HCT116 (cell line): ENCODE data around the gene NUP42. TPM values are rescaled to one million over a fixed set of nuclear protein-coding genes. Genes with fewer than 3 reads are reported as not detected.
A peak's percentile ranks its signal among the peaks of the same experiment; 100 is the strongest.

ENCODE experiments used
- ATAC-seq: fragments of 200-7000 bp; cut with Tn5 transposase; 2 replicates; pipeline ENCODE4 v1.9.1; 2020; ENCODE audit warnings: mild to moderate bottlenecking, moderate library complexity
- BruUV-seq: library from RNA; stranded (reverse); fragments of 400-500 nt; replicated peaks from 2 replicates; lab custom pipeline; 2021; lab: Mats Ljungman, UMichigan
- CTCF ChIA-PET: fragments of 300-600 bp; sonication (Branson Sonifier 250); formaldehyde crosslinking; loops from one replicate; lab custom pipeline; 2021; ENCODE audit warnings: antibody characterized with exemption; lab: Charles Lee
- POLR2A ChIA-PET: fragments of 300-600, 350-600 bp; sonication (Branson Sonifier 250); formaldehyde crosslinking; loops from one replicate; lab custom pipeline; 2021; ENCODE audit warnings: antibody characterized with exemption; lab: Charles Lee
- RAD21 ChIA-PET, 2 experiments: fragments of 300-600 bp; sonication (Branson Sonifier 250); formaldehyde crosslinking; loops; one replicate each; lab custom pipeline; 2023; ENCODE audit warnings: low total read pairs in 2 of 2; ENCODE audit not compliant: uncharacterized antibody in 2 of 2, unreplicated experiment in 2 of 2, low non-redundant PET in 1 of 2; lab: Charles Lee
- DNase-seq: peaks from one replicate; pipeline ENCODE4 v3.0.0-alpha.2; 2010; ENCODE audit warnings: low read depth, low spot score
- H2AFZ ChIP-seq: fragments of 200-600 bp; shearing (Covaris generic), sonication (generic); 2 replicates; pipeline ENCODE4 v1.6.1; 2017; ENCODE audit warnings: low read depth, mixed run types, mixed read lengths, antibody characterized with exemption, low read length; ENCODE audit not compliant: poor library complexity, severe bottlenecking
- H3K27ac ChIP-seq: 2 replicates; pipeline ENCODE4 v1.5.1; 2012; ENCODE audit warnings: low read depth, low read length
- H3K27me3 ChIP-seq: fragments of 200-600 bp; sonication (generic); 2 replicates; pipeline ENCODE4 v1.6.1; 2016; ENCODE audit warnings: mixed run types, low read length, mixed read lengths; ENCODE audit not compliant: insufficient read depth
- H3K36me3 ChIP-seq, 2 experiments: fragments of 200-500 bp in 1 of 2; fragments of 200-600 bp in 1 of 2; sonication (Bioruptor generic) in 1 of 2; sonication (generic) in 1 of 2; 2 replicates each; pipeline versions ENCODE4 v1.5.1 to v1.6.1; 2014 to 2016; ENCODE audit warnings: low read length in 2 of 2, inconsistent platforms in 1 of 2, mixed read lengths in 1 of 2, mixed run types in 1 of 2; ENCODE audit not compliant: insufficient read depth in 2 of 2, control insufficient read depth in 1 of 2
- H3K4me1 ChIP-seq, 2 experiments: fragments of 200-600 bp in 1 of 2; sonication (generic) in 1 of 2; 2 replicates each; pipeline versions ENCODE4 v1.5.1 to v1.6.1; 2012 to 2017; ENCODE audit warnings: low read length in 2 of 2, inconsistent platforms in 1 of 2, mild to moderate bottlenecking in 1 of 2, mixed read lengths in 1 of 2, mixed run types in 1 of 2, moderate library complexity in 1 of 2; ENCODE audit not compliant: insufficient read depth in 2 of 2, control insufficient read depth in 1 of 2
- H3K4me2 ChIP-seq: fragments of 200-600 bp; sonication (generic); 2 replicates; pipeline ENCODE4 v1.6.1; 2017; ENCODE audit warnings: mixed run types, low read length, mixed read lengths
- H3K4me3 ChIP-seq, 2 experiments: fragments of 200-600 bp in 1 of 2; sonication (generic) in 1 of 2; replicated peaks in 1 of 2; 2 replicates each; pipeline ENCODE4 v1.5.1; 2011 to 2016; ENCODE audit warnings: low read length in 2 of 2, control low read depth in 1 of 2, low read depth in 1 of 2, mild to moderate bottlenecking in 1 of 2, mixed read lengths in 1 of 2, mixed run types in 1 of 2
- H3K79me2 ChIP-seq: fragments of 200-600 bp; sonication (generic); 2 replicates; pipeline ENCODE4 v1.6.1; 2017; ENCODE audit warnings: mild to moderate bottlenecking, mixed run types, low read length, moderate library complexity, mixed read lengths; ENCODE audit not compliant: insufficient read depth
- H3K9ac ChIP-seq: fragments of 200-600 bp; sonication (generic); 2 replicates; pipeline ENCODE4 v1.6.1; 2016; ENCODE audit warnings: low read length, mixed read lengths
- H3K9me2 ChIP-seq: fragments of 200-600 bp; sonication (generic), shearing (Covaris generic); 2 replicates; pipeline ENCODE4 v1.6.1; 2017; ENCODE audit warnings: mixed run types, mild to moderate bottlenecking, moderate library complexity; ENCODE audit not compliant: insufficient read depth
- H3K9me3 ChIP-seq, 2 experiments: fragments of 200-500 bp in 1 of 2; fragments of 200-600 bp in 1 of 2; sonication (Bioruptor generic) in 1 of 2; sonication (generic) in 1 of 2; 2 replicates each; pipeline ENCODE4 v1.6.1; 2014 to 2017; ENCODE audit warnings: low read length in 2 of 2, mixed read lengths in 2 of 2, inconsistent platforms in 1 of 2, low read depth in 1 of 2, mild to moderate bottlenecking in 1 of 2, mixed run types in 1 of 2, moderate library complexity in 1 of 2; ENCODE audit not compliant: control insufficient read depth in 1 of 2, insufficient read depth in 1 of 2
- H4K20me1 ChIP-seq: fragments of 200-600 bp; sonication (generic), shearing (Covaris generic); 2 replicates; pipeline ENCODE4 v1.6.1; 2017; ENCODE audit warnings: mixed run types, mild to moderate bottlenecking, moderate library complexity; ENCODE audit not compliant: insufficient read depth
- CEBPB ChIP-seq: IDR thresholded peaks from 2 replicates; pipeline ENCODE4 v1.6.1; 2012; ENCODE audit warnings: low read depth
- ELF1 ChIP-seq: IDR thresholded peaks from 2 replicates; pipeline ENCODE4 v1.6.1; 2012; ENCODE audit warnings: low read depth, borderline replicate concordance
- EZH2 ChIP-seq: fragments of 200-600 bp; sonication (generic); IDR thresholded peaks from 2 replicates; pipeline ENCODE4 v1.6.1; 2017; ENCODE audit warnings: antibody characterized with exemption, mixed run types
- EZH2phosphoT487 ChIP-seq: fragments of 200-600 bp; IDR thresholded peaks from 2 replicates; pipeline ENCODE4 v1.6.1; 2018; ENCODE audit warnings: antibody characterized with exemption, borderline replicate concordance
- SP1 ChIP-seq: IDR thresholded peaks from 2 replicates; pipeline ENCODE4 v1.6.1; 2012; ENCODE audit warnings: low read depth
- SRF ChIP-seq: IDR thresholded peaks from 2 replicates; pipeline ENCODE4 v1.6.1; 2012; ENCODE audit warnings: low read depth
- TCF7L2 ChIP-seq: IDR thresholded peaks from 2 replicates; pipeline ENCODE4 v1.7.0; 2011; ENCODE audit warnings: borderline replicate concordance, inconsistent platforms; ENCODE audit not compliant: insufficient read depth, insufficient read length; ENCODE audit errors: extremely low read depth
- intact Hi-C: fragments of 100-400 bp; cut with micrococcal nuclease; formaldehyde crosslinking; loops from 2 replicates; pipeline ENCODE4 v1.10.0; 2022
- total RNA-seq: library from RNA; stranded (reverse); gene quantifications from one replicate; pipeline ENCODE4 v1.2.1, GENCODE V29; 2021; ENCODE audit not compliant: unreplicated experiment
- TF ChIP-seq, protein P1 (sequence below): IDR thresholded peaks from 2 replicates; pipeline ENCODE4 v1.6.1; 2011; ENCODE audit warnings: mild to moderate bottlenecking, low read length, moderate library complexity; ENCODE audit not compliant: insufficient replicate concordance; ENCODE audit errors: extremely low read depth

The NUP42 gene
- total RNA-seq, 1 experiment from 2014 or later, result 36.5 TPM

DNA sequence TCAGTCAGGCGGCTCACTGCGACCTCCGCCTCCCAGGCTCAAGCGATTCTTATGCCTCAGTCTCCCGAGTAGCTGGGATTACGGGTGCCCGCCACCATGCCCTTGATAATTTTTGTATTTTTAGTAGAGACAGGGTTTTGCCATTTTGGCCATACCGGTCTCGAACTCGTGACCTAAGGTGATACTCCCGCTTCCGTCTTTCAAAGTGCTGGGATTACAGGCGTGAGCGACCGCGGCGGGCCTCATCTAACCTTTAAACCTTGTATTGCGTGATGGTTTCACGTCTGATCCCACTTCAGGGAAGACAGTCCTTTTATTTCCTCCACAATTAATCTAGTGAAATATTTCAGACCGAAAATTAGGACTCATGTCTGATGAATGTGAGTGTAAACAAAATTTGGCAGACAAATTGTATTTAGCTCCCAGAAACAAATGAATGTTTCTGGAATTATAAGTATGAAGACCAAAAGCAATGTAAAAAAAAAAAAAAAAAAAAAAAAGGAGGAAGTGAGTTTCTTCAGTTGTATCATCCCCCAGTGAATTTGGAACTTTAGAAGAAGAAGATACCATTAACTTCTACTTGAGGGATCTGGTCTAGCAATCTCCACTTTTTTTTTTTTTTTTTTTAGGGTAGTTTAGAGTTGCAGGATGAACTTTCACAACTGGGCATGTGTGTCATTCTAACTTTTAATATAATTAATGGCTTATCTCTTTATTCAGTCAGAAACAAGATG lies 1.6 kb downstream of the NUP42 start:
- CTCF ChIA-PET, result interaction anchor here (1.7 to 2.2 kb wide), 2 partner anchors 90 to 97 kb away, joined by 10 to 12 read pairs; no protein-coding TSS in a partner anchor
- DNase-seq, result no peak
- BruUV-seq, result no TSS peak
- intact Hi-C loops, result loop anchor here (5.0 kb wide), 1 partner anchor 76 kb away; the partner anchor contains the start of gene KLHL7
- RAD21 ChIA-PET, result no interaction called here
- Histone ChIP-seq H3K4me1 (peaks cover 5 to 14% of the 10 kb centered on the region in 2 experiments; a peak in 3 of 4 replicates), H3K9ac (peak overlapping the region; percentile 90), H3K79me2 (peaks cover 65% of the 10 kb centered on the region), H3K27ac (no peak overlapping the region), H3K36me3 (peaks cover 22 to 27% of the 10 kb centered on the region in 2 experiments; a peak in 3 of 4 replicates), H3K4me2 (peak overlapping the region; percentile 68), H3K4me3 (peak overlapping the region; percentile 89 to 92), H3K9me3 (no peaks in the 10 kb centered on the region), H4K20me1 (no peaks in the 10 kb centered on the region), H2AFZ (no peak overlapping the region), H3K9me2 (no peaks in the 10 kb centered on the region), H3K27me3 (no peaks in the 10 kb centered on the region)
- TF ChIP-seq EZH2 (no peak), SRF (no peak), TCF7L2 (no peak), SP1 (no peak), CEBPB (no peak), EZH2phosphoT487 (no peak), ELF1 (no peak)
- TF ChIP-seq, protein P1, sequence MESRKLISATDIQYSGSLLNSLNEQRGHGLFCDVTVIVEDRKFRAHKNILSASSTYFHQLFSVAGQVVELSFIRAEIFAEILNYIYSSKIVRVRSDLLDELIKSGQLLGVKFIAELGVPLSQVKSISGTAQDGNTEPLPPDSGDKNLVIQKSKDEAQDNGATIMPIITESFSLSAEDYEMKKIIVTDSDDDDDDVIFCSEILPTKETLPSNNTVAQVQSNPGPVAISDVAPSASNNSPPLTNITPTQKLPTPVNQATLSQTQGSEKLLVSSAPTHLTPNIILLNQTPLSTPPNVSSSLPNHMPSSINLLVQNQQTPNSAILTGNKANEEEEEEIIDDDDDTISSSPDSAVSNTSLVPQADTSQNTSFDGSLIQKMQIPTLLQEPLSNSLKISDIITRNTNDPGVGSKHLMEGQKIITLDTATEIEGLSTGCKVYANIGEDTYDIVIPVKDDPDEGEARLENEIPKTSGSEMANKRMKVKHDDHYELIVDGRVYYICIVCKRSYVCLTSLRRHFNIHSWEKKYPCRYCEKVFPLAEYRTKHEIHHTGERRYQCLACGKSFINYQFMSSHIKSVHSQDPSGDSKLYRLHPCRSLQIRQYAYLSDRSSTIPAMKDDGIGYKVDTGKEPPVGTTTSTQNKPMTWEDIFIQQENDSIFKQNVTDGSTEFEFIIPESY, result no peak
- ATAC-seq, result no peak
- POLR2A ChIA-PET, result no interaction called here
